ENCODE measurements around the gene ZC3HAV1L. TPM values are rescaled to one million over a fixed set of nuclear protein-coding genes. Genes with fewer than 3 reads are reported as not detected.

The ZC3HAV1L gene
- total and polyA plus RNA-seq, 2 of the 13 experiments (the other 11 are each of a cell fraction or from before 2014, with no cell fraction given) = 8.4 to 11.1 TPM

GRCh38 chr7:139035586-139036353 lies at the start of gene ZC3HAV1L (continued):
- TF ChIP-seq ZNF256 (CRISPR knock-in tag; conservative IDR thresholded peaks at IDR 0.05) (no peak), SNAPC4 (CRISPR knock-in tag; IDR thresholded peaks at IDR 0.05) (no peak), RBAK (CRISPR knock-in tag; IDR thresholded peaks at IDR 0.05) (no peak), RAD21 (CRISPR knock-in tag; IDR thresholded peaks at IDR 0.05) (no peak), ZBTB20 (CRISPR knock-in tag; IDR thresholded peaks at IDR 0.05; ENCODE audit: borderline replicate concordance, low read depth) (no peak), TAF1 (CRISPR knock-in tag; IDR thresholded peaks at IDR 0.05) (peak; percentile 82), ZNF362 (CRISPR knock-in tag; IDR thresholded peaks at IDR 0.05; ENCODE audit: borderline replicate concordance) (no peak), ZNF598 (CRISPR knock-in tag; IDR thresholded peaks at IDR 0.05; ENCODE audit: borderline replicate concordance) (no peak), ZNF7 (CRISPR knock-in tag; IDR thresholded peaks at IDR 0.05) (no peak), NFIC (IDR thresholded peaks at IDR 0.05; ENCODE audit: low read length) (no peak), ZSCAN25 (CRISPR knock-in tag; IDR thresholded peaks at IDR 0.05) (no peak), ZNF639 (CRISPR knock-in tag; conservative IDR thresholded peaks at IDR 0.05) (no peak), ZNF768 (CRISPR knock-in tag; IDR thresholded peaks at IDR 0.05) (peak; percentile 48; the same call in 1 of the 2 replicates)

Measured in HepG2 (cell line).